GM12864 (cell line): ENCODE results near the gene KCNMB4.
A peak's percentile ranks its signal among the peaks of the same experiment; 100 is the strongest.

Source experiments
- DNase-seq: peaks from one replicate; pipeline ENCODE4 v3.0.0-alpha.2; 2011; ENCODE audit warnings: low read depth
- H3K4me3 ChIP-seq: 2 replicates; pipeline ENCODE4 v1.5.1; 2011; ENCODE audit warnings: mild to moderate bottlenecking, low read depth, low read length, control low read depth
- CTCF ChIP-seq: IDR thresholded peaks from 2 replicates; pipeline ENCODE4 v1.5.1; 2011; ENCODE audit warnings: low read depth, mild to moderate bottlenecking, moderate library complexity, low read length, control low read depth, inconsistent platforms; ENCODE audit errors: missing control alignments

Gene KCNMB4

GRCh38 chr12:70365648-70366518 is at the start of gene KCNMB4:
TSS of gene KCNMB4 (plus strand) at chr12:70366290. CDS start at chr12:70366735, 445 bp downstream.
- no peak for DNase-seq
- peak within 1 kb of the TSS; percentile 69 for H3K4me3 ChIP-seq
- no peak for TF ChIP-seq CTCF

- peak; percentile 74 for DNase-seq
- no peak overlapping the region for H3K4me3 ChIP-seq
- TF ChIP-seq CTCF: no peak
Measured at GRCh38 chr12:70317781-70318180, 48.3 kb upstream of the KCNMB4 start.

GRCh38 chr12:70319605-70320004 is 46.5 kb upstream of the KCNMB4 start:
- no peak for TF ChIP-seq CTCF
- no peak overlapping the region for H3K4me3 ChIP-seq
- no peak for DNase-seq

GRCh38 chr12:70321191-70321590 is 44.9 kb upstream of the KCNMB4 start:
- DNase-seq: no peak
- no peak for TF ChIP-seq CTCF
- H3K4me3 ChIP-seq: no peak overlapping the region

GRCh38 chr12:70327541-70327940 is 38.5 kb upstream of the KCNMB4 start:
- no peak for TF ChIP-seq CTCF

GRCh38 chr12:70329728-70330127 is 36.4 kb upstream of the KCNMB4 start:
- TF ChIP-seq CTCF: no peak
- no peak for DNase-seq
- no peak overlapping the region for H3K4me3 ChIP-seq

More at GRCh38 chr12:70327541-70327940, 38.5 kb upstream of the KCNMB4 start:
- DNase-seq: no peak
- no peak overlapping the region for H3K4me3 ChIP-seq

- DNase-seq: no peak
Measured at GRCh38 chr12:70330158-70330557, 35.9 kb upstream of the KCNMB4 start.

More at GRCh38 chr12:70330158-70330557, 35.9 kb upstream of the KCNMB4 start:
- no peak for TF ChIP-seq CTCF
- H3K4me3 ChIP-seq: no peak overlapping the region
